Thyroid gland (tissue), 4 donors: ENCODE data around the gene IFNGR2.
A peak's percentile ranks its signal among the peaks of the same experiment; 100 is the strongest.

Experiments
- POLR2A ChIP-seq, 2 donors: fragments of 450-650 bp; IDR thresholded peaks; one replicate each; pipeline ENCODE4 v1.6.1; 2017; ENCODE audit warnings: antibody characterized with exemption in 2 of 2, mild to moderate bottlenecking in 2 of 2, moderate library complexity in 1 of 2
- TF ChIP-seq, protein P1 (sequence below), 6 experiments: fragments of 200-600 bp in 3 of 6; fragments of 450-650 bp in 3 of 6; sonication (generic) in 3 of 6; IDR thresholded peaks; one replicate each; pipeline ENCODE4 v1.5.1; 2016 to 2019; ENCODE audit warnings: antibody characterized with exemption in 6 of 6, mild to moderate bottlenecking in 2 of 6, inconsistent platforms in 1 of 6, moderate library complexity in 1 of 6

DNA sequence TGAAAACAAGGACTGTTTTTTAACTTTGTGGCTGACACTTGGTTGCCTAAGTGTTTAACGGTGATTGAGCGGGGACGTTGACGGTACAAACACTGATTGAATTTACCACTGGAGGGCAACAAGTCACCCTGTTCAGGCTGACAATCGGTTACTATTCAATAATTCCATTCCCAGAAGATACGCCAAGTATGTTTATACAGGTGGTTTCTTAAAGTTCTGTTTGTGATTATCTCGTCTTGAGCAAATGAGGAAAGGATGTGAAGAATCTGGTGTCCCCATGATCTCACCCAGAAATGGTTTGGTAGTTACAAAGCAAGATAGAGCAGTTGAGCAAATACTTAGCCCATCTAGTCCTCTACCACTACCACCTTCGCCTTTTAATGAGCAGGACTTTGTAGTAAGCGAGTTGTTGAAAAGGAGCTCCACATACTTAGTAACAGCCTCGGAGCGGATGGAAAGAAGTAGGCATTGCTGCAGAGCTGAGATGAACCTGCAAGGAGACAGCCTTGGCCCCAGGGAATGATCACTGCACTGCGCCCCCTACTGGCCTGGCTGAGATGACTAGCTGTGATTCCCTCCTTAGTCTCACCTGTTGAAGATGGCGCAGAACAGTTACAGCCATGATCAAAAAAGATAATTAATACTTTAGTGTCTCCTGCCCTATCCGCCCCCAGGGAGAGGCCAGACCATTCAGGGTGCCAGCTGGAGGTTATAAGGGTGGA, 42.2 kb upstream of the IFNGR2 start:
- no peak for TF ChIP-seq POLR2A (IDR thresholded peaks at IDR 0.05)
- TF ChIP-seq, protein P1, sequence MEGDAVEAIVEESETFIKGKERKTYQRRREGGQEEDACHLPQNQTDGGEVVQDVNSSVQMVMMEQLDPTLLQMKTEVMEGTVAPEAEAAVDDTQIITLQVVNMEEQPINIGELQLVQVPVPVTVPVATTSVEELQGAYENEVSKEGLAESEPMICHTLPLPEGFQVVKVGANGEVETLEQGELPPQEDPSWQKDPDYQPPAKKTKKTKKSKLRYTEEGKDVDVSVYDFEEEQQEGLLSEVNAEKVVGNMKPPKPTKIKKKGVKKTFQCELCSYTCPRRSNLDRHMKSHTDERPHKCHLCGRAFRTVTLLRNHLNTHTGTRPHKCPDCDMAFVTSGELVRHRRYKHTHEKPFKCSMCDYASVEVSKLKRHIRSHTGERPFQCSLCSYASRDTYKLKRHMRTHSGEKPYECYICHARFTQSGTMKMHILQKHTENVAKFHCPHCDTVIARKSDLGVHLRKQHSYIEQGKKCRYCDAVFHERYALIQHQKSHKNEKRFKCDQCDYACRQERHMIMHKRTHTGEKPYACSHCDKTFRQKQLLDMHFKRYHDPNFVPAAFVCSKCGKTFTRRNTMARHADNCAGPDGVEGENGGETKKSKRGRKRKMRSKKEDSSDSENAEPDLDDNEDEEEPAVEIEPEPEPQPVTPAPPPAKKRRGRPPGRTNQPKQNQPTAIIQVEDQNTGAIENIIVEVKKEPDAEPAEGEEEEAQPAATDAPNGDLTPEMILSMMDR (IDR thresholded peaks at IDR 0.05): peak; percentile 51 to 85 (median 70)
